ENCODE results near the gene NSG1. TPM values are rescaled to one million over a fixed set of nuclear protein-coding genes. Genes with fewer than 3 reads are reported as not detected.

Gene NSG1
- total RNA-seq, 1 experiment from 2014 or later, result not detected

Other genes starting within 250 kb of the NSG1 start
- gene OTOP1, start 160.2 kb upstream of the NSG1 start, total RNA-seq (2014; rRNA removed; shearing (Covaris generic)), result not detected in 2 replicates
- gene TMEM128, start 138.9 kb upstream of the NSG1 start, total RNA-seq (2014; rRNA removed; shearing (Covaris generic)), result 8.3 and 14.4 TPM in 2 replicates
- gene LYAR, start 96.9 kb upstream of the NSG1 start, total RNA-seq (2014; rRNA removed; shearing (Covaris generic)), result 21.0 and 25.4 TPM in 2 replicates
- gene ZBTB49, start 96.9 kb upstream of the NSG1 start, total RNA-seq (2014; rRNA removed; shearing (Covaris generic)), result 3.3 and 7.3 TPM in 2 replicates
- 26.0 and 26.4 TPM in 2 replicates for gene STX18, start 154.9 kb downstream of the NSG1 start, total RNA-seq (2014; rRNA removed; shearing (Covaris generic))